GM23248 (cell line): Measurements from ENCODE around the gene NEGR1. TPM values are rescaled to one million over a fixed set of nuclear protein-coding genes. Genes with fewer than 3 reads are reported as not detected.
A peak's percentile ranks its signal among the peaks of the same experiment; 100 is the strongest.

Source experiments
- DNase-seq: peaks from one replicate; pipeline ENCODE4 v3.0.0-alpha.2; 2015
- H2AFZ ChIP-seq: fragments of 200-600 bp; sonication (generic); 2 replicates; pipeline ENCODE4 v1.6.1; 2016; ENCODE audit warnings: antibody characterized with exemption
- H3F3A ChIP-seq: fragments of 200-600 bp; sonication (generic); 2 replicates; pipeline ENCODE4 v1.6.1; 2016; ENCODE audit warnings: mild to moderate bottlenecking, antibody characterized with exemption, mixed run types; ENCODE audit not compliant: insufficient read depth
- H3K27ac ChIP-seq: fragments of 200-600 bp; sonication (generic); 2 replicates; pipeline ENCODE4 v1.5.1; 2016; ENCODE audit warnings: mild to moderate bottlenecking
- H3K27me3 ChIP-seq: fragments of 200-600 bp; sonication (generic); replicated peaks from 2 replicates; pipeline ENCODE4 v1.6.1; 2016; ENCODE audit warnings: mild to moderate bottlenecking; ENCODE audit not compliant: insufficient read depth
- H3K36me3 ChIP-seq: fragments of 200-600 bp; sonication (generic); 2 replicates; pipeline ENCODE4 v1.6.1; 2016; ENCODE audit warnings: low read depth, mild to moderate bottlenecking
- H3K4me1 ChIP-seq: fragments of 200-600 bp; sonication (generic); 2 replicates; pipeline ENCODE4 v1.6.1; 2016; ENCODE audit warnings: mild to moderate bottlenecking; ENCODE audit not compliant: insufficient read depth
- H3K4me2 ChIP-seq: fragments of 200-600 bp; sonication (generic); one replicate; pipeline ENCODE4 v1.6.1; 2016; ENCODE audit warnings: mild to moderate bottlenecking; ENCODE audit not compliant: unreplicated experiment
- H3K4me3 ChIP-seq: fragments of 200-600 bp; sonication (generic); 2 replicates; pipeline ENCODE4 v1.5.1; 2016; ENCODE audit warnings: mild to moderate bottlenecking
- H3K79me2 ChIP-seq: fragments of 200-600 bp; sonication (generic); 2 replicates; pipeline ENCODE4 v1.6.1; 2016; ENCODE audit warnings: mild to moderate bottlenecking; ENCODE audit not compliant: insufficient read depth
- H3K9ac ChIP-seq: fragments of 200-600 bp; sonication (generic); 2 replicates; pipeline ENCODE4 v1.6.1; 2016; ENCODE audit warnings: mild to moderate bottlenecking
- H3K9me2 ChIP-seq: fragments of 200-600 bp; sonication (generic); 2 replicates; pipeline ENCODE4 v1.6.1; 2016; ENCODE audit warnings: mixed run types, mild to moderate bottlenecking, moderate library complexity; ENCODE audit not compliant: insufficient read depth
- H3K9me3 ChIP-seq: fragments of 200-600 bp; sonication (generic); one replicate; pipeline ENCODE4 v1.6.1; 2017; ENCODE audit warnings: low read depth
- H4K20me1 ChIP-seq: fragments of 200-600 bp; sonication (generic); 2 replicates; pipeline ENCODE4 v1.6.0; 2016; ENCODE audit not compliant: insufficient read depth
- EZH2 ChIP-seq: fragments of 200-600 bp; sonication (generic); IDR thresholded peaks from 2 replicates; pipeline ENCODE4 v1.6.1; 2018; ENCODE audit warnings: antibody characterized with exemption, mild to moderate bottlenecking; ENCODE audit not compliant: insufficient read depth, poor library complexity, severe bottlenecking
- EZH2phosphoT487 ChIP-seq: fragments of 200-600 bp; sonication (generic); IDR thresholded peaks from 2 replicates; pipeline ENCODE4 v1.6.1; 2018; ENCODE audit warnings: antibody characterized with exemption, moderate library complexity, mild to moderate bottlenecking, low read depth; ENCODE audit not compliant: insufficient read depth
- WGBS, 2 experiments: methylation state at CpG; one replicate each; pipeline ENCODE4 v1.1.6; 2015 to 2017; ENCODE audit warnings: low lambda C conversion rate in 2 of 2, low coverage in 1 of 2; ENCODE audit errors: missing lambda C conversion rate in 2 of 2; 5-methylcytosine and 5-hydroxymethylcytosine counted together
- in situ Hi-C: fragments of 300-500 bp; cut with MboI; formaldehyde crosslinking; loops from 2 replicates; pipeline ENCODE4 v1.15.0; 2020
- polyA plus RNA-seq: library from polyadenylated mRNA; unstranded; fragments of >200 nt; fragmentation: Nextera tagmentation; extraction: Ambion mirVana; gene quantifications from 2 replicates; pipeline ENCODE4 v1.2.1, GENCODE V29; 2016
- total RNA-seq: library from RNA; depleted of rRNA; stranded (reverse); fragments of >200 nt; shearing (Covaris generic); gene quantifications from 2 replicates; pipeline ENCODE4 v1.2.3, GENCODE V29; 2014

NEGR1 gene
- total and polyA plus RNA-seq, 2 experiments from 2014 or later = 14.3 to 15.7 TPM

DNA sequence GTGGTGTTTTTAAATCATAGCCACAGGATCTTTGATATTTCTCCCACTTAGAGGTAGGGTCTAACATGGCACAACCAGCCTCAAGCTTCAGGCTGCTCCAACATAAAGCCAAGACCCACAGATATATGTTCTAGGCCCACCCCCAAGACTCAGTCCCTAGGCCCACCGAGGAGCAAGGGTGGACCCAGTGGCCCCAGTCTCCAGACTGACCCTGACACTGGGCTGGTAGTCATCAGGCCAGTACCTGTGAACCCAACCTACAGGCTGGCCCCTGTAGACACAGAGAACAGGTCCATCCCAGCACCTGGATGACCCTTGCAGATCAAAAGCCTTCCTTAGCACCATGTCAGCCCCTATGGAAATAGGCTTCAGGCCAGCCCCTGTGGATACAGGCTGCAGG is 60.5 kb downstream of the NEGR1 start:
- Histone ChIP-seq H3K27ac (no peak overlapping the region), H3K4me2 (no peak overlapping the region), H3K79me2 (no peaks in the 10 kb centered on the region), H3K4me3 (no peak overlapping the region), H3K27me3 (no peaks in the 10 kb centered on the region), H3K36me3 (no peaks in the 10 kb centered on the region), H3F3A (no peaks in the 10 kb centered on the region), H2AFZ (no peak overlapping the region), H3K9ac (no peak overlapping the region), H4K20me1 (no peaks in the 10 kb centered on the region), H3K4me1 (no peaks in the 10 kb centered on the region), H3K9me2 (no peaks in the 10 kb centered on the region), H3K9me3 (no peaks in the 10 kb centered on the region)
- WGBS, 2 experiments = 78 to 91% methylated on average over 1 of the region's 1 CpG
- TF ChIP-seq EZH2 (no peak), EZH2phosphoT487 (no peak)
- no peak for DNase-seq
- in situ Hi-C loops = no loop called here

GRCh38 chr1:72218141-72218739 is 64.1 kb downstream of the NEGR1 start:
- Histone ChIP-seq H3K27ac (no peak overlapping the region), H4K20me1 (no peaks in the 10 kb centered on the region), H3K9ac (no peak overlapping the region), H3K27me3 (no peaks in the 10 kb centered on the region), H2AFZ (no peak overlapping the region), H3K4me1 (no peaks in the 10 kb centered on the region), H3K4me3 (no peak overlapping the region), H3K9me2 (no peaks in the 10 kb centered on the region), H3K36me3 (no peaks in the 10 kb centered on the region), H3K4me2 (no peak overlapping the region), H3K9me3 (no peaks in the 10 kb centered on the region), H3F3A (no peaks in the 10 kb centered on the region), H3K79me2 (no peaks in the 10 kb centered on the region)
- TF ChIP-seq EZH2phosphoT487 (no peak), EZH2 (no peak)
- WGBS, 2 experiments = 98 to 99% methylated on average over 5 of the region's 5 CpGs
- no peak for DNase-seq
- in situ Hi-C loops = no loop called here

- WGBS, 2 experiments = 91 to 98% methylated on average over 1 of the region's 1 CpG
- Histone ChIP-seq H3K9ac (no peak overlapping the region), H3F3A (no peaks in the 10 kb centered on the region), H3K4me1 (0 out of 2 replicates have a peak, but pooled peaks cover 2% of the 10 kb centered on the region), H4K20me1 (no peaks in the 10 kb centered on the region), H3K4me2 (no peak overlapping the region), H3K36me3 (no peaks in the 10 kb centered on the region), H3K9me3 (no peaks in the 10 kb centered on the region), H2AFZ (no peak overlapping the region), H3K4me3 (no peak overlapping the region), H3K27ac (no peak overlapping the region), H3K27me3 (no peaks in the 10 kb centered on the region), H3K79me2 (no peaks in the 10 kb centered on the region), H3K9me2 (no peaks in the 10 kb centered on the region)
- in situ Hi-C loops = no loop called here
- no peak for DNase-seq
- TF ChIP-seq EZH2phosphoT487 (no peak), EZH2 (no peak)
These were observed 75.3 kb downstream of the NEGR1 start for GRCh38 chr1:72207059-72207458.

GRCh38 chr1:72202761-72203160 is 79.6 kb downstream of the NEGR1 start:
- H3K79me2 ChIP-seq = no peaks in the 10 kb centered on the region
- no peak overlapping the region for H3K4me2 ChIP-seq
- DNase-seq = peak; percentile 23
- no peaks in the 10 kb centered on the region for H3K27me3 ChIP-seq
- no peak overlapping the region for H3K27ac ChIP-seq
- 0 out of 2 replicates have a peak, but pooled peaks cover under 1% of the 10 kb centered on the region for H3F3A ChIP-seq
- H3K36me3 ChIP-seq = no peaks in the 10 kb centered on the region
- in situ Hi-C loops = no loop called here
- no peak overlapping the region for H3K9ac ChIP-seq
- no peak overlapping the region for H2AFZ ChIP-seq
- no peak for TF ChIP-seq EZH2
- no peak for TF ChIP-seq EZH2phosphoT487
- WGBS, 2 experiments = 3 to 7% methylated on average over 2 of the region's 2 CpGs
- no peaks in the 10 kb centered on the region for H3K9me3 ChIP-seq
- no peak overlapping the region for H3K4me3 ChIP-seq
- no peaks in the 10 kb centered on the region for H4K20me1 ChIP-seq
- H3K9me2 ChIP-seq = no peaks in the 10 kb centered on the region
- peaks cover 3% of the 10 kb centered on the region; the same call in 1 of the 2 replicates for H3K4me1 ChIP-seq

- Histone ChIP-seq H3K9ac (no peak overlapping the region), H3K4me1 (peaks cover 9% of the 10 kb centered on the region; the same call in 1 of the 2 replicates), H3F3A (peaks cover 5% of the 10 kb centered on the region; the same call in 1 of the 2 replicates), H3K9me2 (no peaks in the 10 kb centered on the region), H4K20me1 (no peaks in the 10 kb centered on the region), H3K27ac (no peak overlapping the region), H3K27me3 (no peaks in the 10 kb centered on the region), H3K4me3 (no peak overlapping the region), H3K36me3 (no peaks in the 10 kb centered on the region), H2AFZ (no peak overlapping the region), H3K9me3 (no peaks in the 10 kb centered on the region), H3K4me2 (no peak overlapping the region), H3K79me2 (no peaks in the 10 kb centered on the region)
- WGBS, 2 experiments = 35 to 37% methylated on average over 3 of the region's 3 CpGs
- peak; percentile 50 for DNase-seq
- TF ChIP-seq EZH2 (no peak), EZH2phosphoT487 (no peak)
- in situ Hi-C loops = no loop called here
These were observed 84.6 kb downstream of the NEGR1 start for GRCh38 chr1:72197786-72198185.
